RWPE1 (cell line): Measurements from ENCODE around the gene ADAD1.

Experiments used
- CTCF ChIA-PET: fragments of 350-600 bp; sonication (Branson Sonifier 250); formaldehyde crosslinking; extraction: SDS; loops from one replicate; lab custom pipeline; 2021; lab: Yijun Ruan, JAX
- POLR2A ChIA-PET: fragments of 400-600 bp; formaldehyde crosslinking; extraction: SDS; loops from one replicate; lab custom pipeline; 2020; ENCODE audit warnings: antibody characterized with exemption; ENCODE audit not compliant: low non-redundant PET; lab: Yijun Ruan, JAX
- DNase-seq: peaks from one replicate; pipeline ENCODE4 v3.0.0; 2012; ENCODE audit warnings: low spot score
- H3K27ac ChIP-seq: fragments of 450-650 bp; 2 replicates; pipeline ENCODE4 v1.5.1; 2017
- TF ChIP-seq, protein P1 (sequence below): fragments of 450-650 bp; conservative IDR thresholded peaks from 2 replicates; pipeline ENCODE4 v1.5.1; 2017; ENCODE audit warnings: low read depth, mild to moderate bottlenecking

ADAD1 gene

DNA sequence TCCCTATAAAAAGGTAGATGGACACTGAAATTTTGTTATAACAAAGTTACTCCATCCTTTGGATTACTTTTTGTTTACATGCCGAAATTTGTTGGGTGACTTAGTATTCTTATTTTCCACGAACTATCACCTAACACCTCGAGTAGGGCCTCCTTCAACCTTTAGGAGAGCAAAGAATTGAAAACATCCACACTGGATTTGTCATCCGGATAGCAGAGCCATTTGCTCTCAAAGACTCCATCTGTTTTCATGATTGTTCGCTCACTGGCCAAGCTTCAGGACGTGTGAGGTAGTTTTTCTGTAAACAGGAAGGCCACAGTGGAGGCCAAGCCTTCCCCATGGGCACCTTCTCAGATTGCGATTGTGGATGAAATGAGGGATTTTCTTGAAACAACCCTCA lies at the start of gene ADAD1:
TSS of gene ADAD1 (plus strand) at position 301 of the 400 bp plus-strand sequence. CDS start 1,059 bp downstream, outside the sequence.
- TF ChIP-seq, protein P1, sequence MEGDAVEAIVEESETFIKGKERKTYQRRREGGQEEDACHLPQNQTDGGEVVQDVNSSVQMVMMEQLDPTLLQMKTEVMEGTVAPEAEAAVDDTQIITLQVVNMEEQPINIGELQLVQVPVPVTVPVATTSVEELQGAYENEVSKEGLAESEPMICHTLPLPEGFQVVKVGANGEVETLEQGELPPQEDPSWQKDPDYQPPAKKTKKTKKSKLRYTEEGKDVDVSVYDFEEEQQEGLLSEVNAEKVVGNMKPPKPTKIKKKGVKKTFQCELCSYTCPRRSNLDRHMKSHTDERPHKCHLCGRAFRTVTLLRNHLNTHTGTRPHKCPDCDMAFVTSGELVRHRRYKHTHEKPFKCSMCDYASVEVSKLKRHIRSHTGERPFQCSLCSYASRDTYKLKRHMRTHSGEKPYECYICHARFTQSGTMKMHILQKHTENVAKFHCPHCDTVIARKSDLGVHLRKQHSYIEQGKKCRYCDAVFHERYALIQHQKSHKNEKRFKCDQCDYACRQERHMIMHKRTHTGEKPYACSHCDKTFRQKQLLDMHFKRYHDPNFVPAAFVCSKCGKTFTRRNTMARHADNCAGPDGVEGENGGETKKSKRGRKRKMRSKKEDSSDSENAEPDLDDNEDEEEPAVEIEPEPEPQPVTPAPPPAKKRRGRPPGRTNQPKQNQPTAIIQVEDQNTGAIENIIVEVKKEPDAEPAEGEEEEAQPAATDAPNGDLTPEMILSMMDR, result no peak
- CTCF ChIA-PET, result no interaction called here
- DNase-seq, result no peak
- POLR2A ChIA-PET, result no interaction called here
- H3K27ac ChIP-seq, result no peak within 1 kb of the TSS

DNA sequence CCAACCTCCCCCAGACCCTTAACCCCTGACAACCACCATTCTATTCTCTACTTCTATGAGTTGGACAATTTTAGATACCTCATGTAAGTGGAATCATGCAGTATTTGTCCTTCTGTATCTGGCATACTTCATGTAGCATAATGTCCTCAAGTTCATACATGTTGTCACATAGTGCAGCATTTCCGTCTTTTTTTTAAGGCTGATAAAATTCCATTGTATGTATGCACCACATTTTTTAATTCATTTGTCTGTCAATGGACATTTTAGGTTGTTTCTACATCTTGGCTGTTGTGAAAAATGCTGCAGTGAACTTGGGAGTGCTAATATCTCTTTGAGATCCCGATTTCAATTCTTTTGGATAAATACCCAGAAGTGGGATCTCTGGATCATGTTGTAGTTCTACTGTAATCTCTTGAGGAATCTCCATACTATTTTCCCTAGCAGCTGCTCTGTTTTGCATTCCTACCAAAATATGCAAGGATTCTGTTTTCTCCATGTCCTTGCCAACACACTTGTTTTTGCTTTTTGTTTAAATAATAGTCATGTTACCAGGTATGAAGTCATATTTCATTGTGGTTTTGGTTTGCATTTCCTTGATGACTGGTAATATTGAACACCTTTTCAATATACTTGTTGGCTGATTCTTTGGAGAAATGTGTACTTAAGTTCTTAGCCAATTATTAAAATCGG lies 48.8 kb upstream of the ADAD1 start:
- CTCF ChIA-PET, result no interaction called here
- H3K27ac ChIP-seq, result no peak overlapping the region
- POLR2A ChIA-PET, result no interaction called here
- TF ChIP-seq, protein P1, result no peak
- DNase-seq, result no peak

DNA sequence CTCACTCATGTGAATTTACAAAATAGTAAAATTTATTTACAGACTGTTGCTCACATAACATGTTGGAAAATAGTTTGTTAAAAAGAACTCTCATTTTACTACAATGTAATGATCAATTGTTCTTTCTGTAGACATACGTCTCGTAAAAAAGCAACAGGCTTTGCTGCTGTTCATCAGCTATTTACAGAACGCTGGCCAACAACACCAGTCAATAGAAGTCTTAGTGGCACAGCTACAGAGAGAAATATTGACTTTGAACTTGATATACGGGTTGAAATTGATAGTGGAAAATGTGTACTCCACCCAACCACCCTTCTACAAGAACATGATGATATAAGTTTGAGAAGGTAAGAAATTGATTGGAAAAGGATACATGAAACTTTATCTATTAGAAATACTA lies 47.6 kb upstream of the ADAD1 start:
- ChIA-PET CTCF (no interaction called here), POLR2A (no interaction called here)
- TF ChIP-seq, protein P1, result no peak
- H3K27ac ChIP-seq, result no peak overlapping the region
- DNase-seq, result no peak

DNA sequence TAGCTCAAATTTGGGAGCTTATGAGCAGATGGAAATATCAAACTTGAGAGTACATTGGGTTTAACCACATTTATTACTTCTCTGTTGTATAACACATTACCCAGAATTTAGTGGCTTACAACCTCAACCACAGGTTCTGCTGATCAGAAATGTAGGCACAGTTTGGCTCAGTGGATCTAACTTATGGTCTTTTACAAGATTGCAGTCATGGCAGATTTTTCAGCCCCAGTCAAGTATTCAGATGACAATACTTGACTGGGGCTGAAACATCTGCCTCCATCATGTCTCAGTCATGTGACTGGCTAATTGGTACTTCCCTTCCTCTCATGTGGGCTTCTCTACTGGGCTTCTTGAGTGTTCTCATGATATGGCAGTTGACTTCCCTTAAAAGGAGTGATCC lies 44.0 kb upstream of the ADAD1 start:
- ChIA-PET CTCF (interaction anchor here (0.6 kb wide), 1 partner anchor 14 kb away, joined by 4 read pairs; no protein-coding TSS in a partner anchor), POLR2A (no interaction called here)
- DNase-seq, result no peak
- TF ChIP-seq, protein P1, result no peak
- H3K27ac ChIP-seq, result no peak overlapping the region

DNA sequence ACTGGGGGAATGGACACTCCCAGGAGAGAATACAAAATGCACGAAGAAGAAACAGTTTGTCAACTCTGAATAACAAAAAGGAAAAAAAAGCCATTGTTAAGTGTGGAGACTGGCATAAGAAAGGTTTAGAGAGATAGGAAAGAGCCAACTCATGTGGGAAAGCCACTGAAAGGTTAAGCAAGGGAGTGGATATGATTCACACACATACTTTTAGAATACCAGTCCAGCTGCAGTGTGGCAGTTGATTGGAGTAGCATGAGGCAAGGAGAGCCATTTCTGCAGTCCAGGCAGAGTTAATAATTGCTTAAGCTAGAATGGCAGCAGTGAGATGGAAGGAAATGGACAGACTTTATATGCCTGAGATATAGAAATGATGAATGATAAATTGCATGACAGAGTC lies 36.9 kb upstream of the ADAD1 start:
- POLR2A ChIA-PET, result no interaction called here
- peak; percentile 41 for DNase-seq
- H3K27ac ChIP-seq, result no peak overlapping the region
- TF ChIP-seq, protein P1, result no peak
- CTCF ChIA-PET, result interaction anchor here (0.6 kb wide), 1 partner anchor 32 kb away, joined by 4 read pairs; no protein-coding TSS in a partner anchor

DNA sequence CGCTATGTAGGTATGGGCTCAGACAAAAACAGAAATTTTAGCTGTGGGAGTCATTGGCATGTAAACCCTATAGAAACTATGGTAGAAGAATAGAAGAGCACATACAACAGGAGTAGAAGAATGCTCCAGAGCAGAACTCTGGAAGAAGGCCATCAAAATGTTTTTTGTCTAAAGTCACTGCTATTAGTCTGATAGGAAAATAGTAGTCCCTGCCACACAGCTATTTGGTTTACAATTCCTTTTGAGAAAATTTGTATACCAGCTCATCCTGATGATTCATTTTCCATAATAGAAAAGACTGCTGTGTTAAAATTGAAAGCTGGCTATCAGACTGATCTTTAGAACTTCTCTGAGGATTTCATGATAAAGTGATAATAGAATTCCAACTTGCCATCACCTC lies 32.8 kb upstream of the ADAD1 start:
- no peak overlapping the region for H3K27ac ChIP-seq
- CTCF ChIA-PET, result no interaction called here
- TF ChIP-seq, protein P1, result no peak
- POLR2A ChIA-PET, result no interaction called here
- DNase-seq, result no peak
